Erythroblast (primary cell): Measurements from ENCODE around the gene PTPN9.

ENCODE experiments used
- GATA1 ChIP-seq: IDR thresholded peaks from 2 replicates; pipeline ENCODE4 v1.6.1; 2011; ENCODE audit warnings: low read depth, mild to moderate bottlenecking, control low read depth, low read length, moderate library complexity
- POLR2A ChIP-seq: IDR thresholded peaks from 2 replicates; pipeline ENCODE4 v1.6.1; 2011; ENCODE audit warnings: mild to moderate bottlenecking, low read length

- TF ChIP-seq POLR2A (no peak), GATA1 (no peak)
These were observed 76.8 kb downstream of the PTPN9 start for GRCh38 chr15:75502360-75502759.
